Activated CD8-positive, alpha-beta T cell treated with anti-CD3 and anti-CD28 coated beads for 36 hours (primary cell): ENCODE measurements around the gene SETD4. TPM values are rescaled to one million over a fixed set of nuclear protein-coding genes. Genes with fewer than 3 reads are reported as not detected.

Source experiments
- ATAC-seq: fragments of 200-7000 bp; cut with Tn5 transposase; one replicate; pipeline ENCODE4 v1.10.0; 2021; ENCODE audit warnings: mild to moderate bottlenecking, moderate library complexity
- CTCF ChIA-PET: fragments of 350-600 bp; sonication (Branson Sonifier 250); formaldehyde crosslinking; loops from one replicate; lab custom pipeline; 2021; ENCODE audit warnings: antibody characterized with exemption; lab: Charles Lee
- POLR2A ChIA-PET: fragments of 350-600 bp; sonication (Branson Sonifier 250); formaldehyde crosslinking; loops from one replicate; lab custom pipeline; 2021; ENCODE audit warnings: antibody characterized with exemption; lab: Charles Lee
- DNase-seq: peaks from one replicate; pipeline ENCODE4 v3.0.0-alpha.2; 2020
- H3K27ac Mint-ChIP-seq: one replicate; pipeline ENCODE4 v1.8.0; 2021; ENCODE audit warnings: mild to moderate bottlenecking, mixed read lengths
- H3K27me3 Mint-ChIP-seq: one replicate; pipeline ENCODE4 v1.8.0; 2021; ENCODE audit warnings: mixed read lengths
- H3K36me3 Mint-ChIP-seq: one replicate; pipeline ENCODE4 v1.8.0; 2021; ENCODE audit warnings: low read depth, mixed read lengths
- H3K4me1 Mint-ChIP-seq: one replicate; pipeline ENCODE4 v1.8.0; 2021; ENCODE audit warnings: low read depth, mixed read lengths
- H3K4me3 Mint-ChIP-seq: one replicate; pipeline ENCODE4 v1.8.0; 2021; ENCODE audit warnings: mild to moderate bottlenecking, moderate library complexity, mixed read lengths
- H3K9me3 Mint-ChIP-seq: one replicate; pipeline ENCODE4 v1.8.0; 2021; ENCODE audit warnings: mixed read lengths
- intact Hi-C: fragments of 100-400 bp; cut with micrococcal nuclease; formaldehyde crosslinking; loops from one replicate; pipeline ENCODE4 v1.10.0; 2022
- total RNA-seq, 2 experiments: library from RNA; stranded (reverse); gene quantifications; one replicate each; pipeline ENCODE4 v1.2.3, GENCODE V29; 2021
- TF ChIP-seq, protein P1 (sequence below): fragments of 200-600 bp; IDR thresholded peaks from one replicate; pipeline ENCODE4 v1.8.0; 2022; ENCODE audit warnings: antibody characterized with exemption, mild to moderate bottlenecking

The SETD4 gene
- total RNA-seq, 2 experiments from 2014 or later: 18.5 to 19.1 TPM

DNA sequence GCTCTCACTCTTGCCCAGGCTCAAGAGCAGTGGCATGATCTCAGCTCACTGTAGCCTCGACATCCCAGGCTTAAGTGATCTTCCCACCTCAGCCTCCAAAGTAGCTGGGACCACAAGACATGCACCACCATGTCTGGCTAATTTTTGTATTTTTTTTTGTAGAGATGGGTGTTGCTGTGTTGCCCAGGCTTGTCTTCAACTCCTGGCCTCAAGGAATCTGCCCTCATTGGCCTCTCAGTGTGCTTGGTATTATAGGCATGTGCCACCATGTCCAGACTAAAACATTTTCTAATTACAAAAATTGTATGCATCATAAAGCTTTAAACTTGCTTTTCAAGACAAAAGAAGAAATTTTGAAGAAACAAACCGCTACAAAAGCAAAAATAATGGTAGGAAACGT is 29.6 kb upstream of the SETD4 start:
- ATAC-seq (no peak), DNase-seq (no peak)
- H3K9me3 Mint-ChIP-seq: peaks cover 12% of the 10 kb centered on the region
- ChIA-PET POLR2A (interaction anchor here (0.6 kb wide), 1 partner anchor 9 kb away, joined by 5 read pairs; no protein-coding TSS in a partner anchor), CTCF (interaction anchor here (1.4 kb wide), 1 partner anchor 15 kb away, joined by 4 read pairs; no protein-coding TSS in a partner anchor)
- peaks cover 5% of the 10 kb centered on the region for H3K27me3 Mint-ChIP-seq
- intact Hi-C loops: no loop called here
- TF ChIP-seq, protein P1, sequence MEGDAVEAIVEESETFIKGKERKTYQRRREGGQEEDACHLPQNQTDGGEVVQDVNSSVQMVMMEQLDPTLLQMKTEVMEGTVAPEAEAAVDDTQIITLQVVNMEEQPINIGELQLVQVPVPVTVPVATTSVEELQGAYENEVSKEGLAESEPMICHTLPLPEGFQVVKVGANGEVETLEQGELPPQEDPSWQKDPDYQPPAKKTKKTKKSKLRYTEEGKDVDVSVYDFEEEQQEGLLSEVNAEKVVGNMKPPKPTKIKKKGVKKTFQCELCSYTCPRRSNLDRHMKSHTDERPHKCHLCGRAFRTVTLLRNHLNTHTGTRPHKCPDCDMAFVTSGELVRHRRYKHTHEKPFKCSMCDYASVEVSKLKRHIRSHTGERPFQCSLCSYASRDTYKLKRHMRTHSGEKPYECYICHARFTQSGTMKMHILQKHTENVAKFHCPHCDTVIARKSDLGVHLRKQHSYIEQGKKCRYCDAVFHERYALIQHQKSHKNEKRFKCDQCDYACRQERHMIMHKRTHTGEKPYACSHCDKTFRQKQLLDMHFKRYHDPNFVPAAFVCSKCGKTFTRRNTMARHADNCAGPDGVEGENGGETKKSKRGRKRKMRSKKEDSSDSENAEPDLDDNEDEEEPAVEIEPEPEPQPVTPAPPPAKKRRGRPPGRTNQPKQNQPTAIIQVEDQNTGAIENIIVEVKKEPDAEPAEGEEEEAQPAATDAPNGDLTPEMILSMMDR: no peak
- H3K27ac Mint-ChIP-seq: no peak overlapping the region
- peaks cover 7% of the 10 kb centered on the region for H3K36me3 Mint-ChIP-seq
- H3K4me1 Mint-ChIP-seq: peaks cover 2% of the 10 kb centered on the region
- no peak overlapping the region for H3K4me3 Mint-ChIP-seq

DNA sequence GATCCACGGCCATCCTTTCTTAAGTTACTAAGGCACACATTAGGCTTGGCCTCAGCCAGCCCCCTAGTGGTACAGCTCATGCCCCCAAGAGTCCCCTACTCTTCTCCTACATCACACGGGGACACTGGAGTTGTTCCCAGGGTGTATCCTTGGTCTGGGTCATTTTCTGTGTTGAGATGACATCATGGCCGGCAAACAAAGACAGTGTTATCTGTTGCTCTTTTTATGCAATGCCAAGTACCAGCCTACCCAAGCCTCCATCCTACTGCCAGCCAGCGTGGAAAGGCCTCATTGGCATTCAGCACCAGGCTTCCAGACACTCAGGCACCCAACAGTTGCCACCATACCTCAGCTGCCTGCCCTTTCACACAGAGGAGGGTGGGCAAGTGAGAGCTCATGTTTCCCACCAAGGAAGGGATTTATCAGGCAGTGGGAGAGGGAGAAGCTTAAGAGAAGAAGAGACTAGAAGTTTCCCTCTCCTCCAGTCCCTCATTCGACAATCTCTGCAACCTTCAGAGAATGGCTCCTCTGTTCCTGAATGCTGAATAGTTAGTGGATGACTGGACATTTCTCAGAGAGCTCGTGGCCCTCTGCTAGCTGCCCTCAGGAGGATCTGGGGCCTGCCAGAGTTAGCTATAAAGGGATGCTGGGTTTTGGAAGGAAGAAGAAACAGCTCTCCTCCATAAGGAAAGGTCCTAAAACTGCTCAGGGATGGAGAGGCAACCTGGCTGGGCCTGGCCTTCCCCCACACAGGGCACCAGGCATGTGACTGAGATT is 27.2 kb upstream of the SETD4 start:
- TF ChIP-seq, protein P1: no peak
- Mint-ChIP-seq H3K36me3 (no peaks in the 10 kb centered on the region), H3K9me3 (no peaks in the 10 kb centered on the region), H3K27ac (no peak overlapping the region), H3K4me1 (peaks cover 2% of the 10 kb centered on the region), H3K4me3 (no peak overlapping the region), H3K27me3 (no peaks in the 10 kb centered on the region)
- CTCF ChIA-PET: interaction anchor here (1.1 to 1.8 kb wide), 4 partner anchors 13 to 155 kb away, joined by 3 to 6 read pairs (median 5); partner anchors contain the start of gene CBR1
- ATAC-seq (no peak), DNase-seq (no peak)
- intact Hi-C loops: no loop called here
- POLR2A ChIA-PET: interaction anchor here (1.0 to 1.3 kb wide), 2 partner anchors 15 to 16 kb away, joined by 3 to 4 read pairs; no protein-coding TSS in a partner anchor

DNA sequence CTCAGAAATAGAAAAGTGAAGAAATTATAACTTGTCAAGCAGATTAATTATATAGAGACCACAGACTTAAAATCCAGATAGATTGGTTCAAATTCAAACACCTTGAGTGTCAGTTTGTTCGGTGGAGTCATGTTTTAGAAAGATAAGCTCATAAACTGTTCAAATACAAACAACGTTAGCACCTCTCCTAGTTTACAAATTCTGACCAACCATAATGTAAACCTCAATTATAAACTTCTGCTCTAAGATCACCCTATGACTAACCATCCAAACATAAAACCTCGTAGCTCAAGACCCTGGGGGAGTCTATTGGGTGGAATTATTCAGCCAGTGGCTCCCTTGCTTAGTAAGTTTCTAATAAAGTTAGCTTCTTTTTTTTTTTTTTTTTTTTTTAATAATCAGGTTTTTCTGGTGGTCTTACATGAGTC is 21.9 kb upstream of the SETD4 start:
- Mint-ChIP-seq H3K4me1 (peaks cover 17% of the 10 kb centered on the region), H3K4me3 (no peak overlapping the region), H3K9me3 (no peaks in the 10 kb centered on the region), H3K36me3 (no peaks in the 10 kb centered on the region), H3K27ac (no peak overlapping the region), H3K27me3 (no peaks in the 10 kb centered on the region)
- ChIA-PET CTCF (interaction anchor here (1.4 kb wide), 1 partner anchor 31 kb away, joined by 7 read pairs; no protein-coding TSS in a partner anchor), POLR2A (interaction anchor here (0.6 to 1.5 kb wide), 2 partner anchors 11 to 31 kb away, joined by 3 to 4 read pairs; no protein-coding TSS in a partner anchor)
- intact Hi-C loops: no loop called here
- TF ChIP-seq, protein P1: no peak
- ATAC-seq: no peak
- DNase-seq: no peak

DNA sequence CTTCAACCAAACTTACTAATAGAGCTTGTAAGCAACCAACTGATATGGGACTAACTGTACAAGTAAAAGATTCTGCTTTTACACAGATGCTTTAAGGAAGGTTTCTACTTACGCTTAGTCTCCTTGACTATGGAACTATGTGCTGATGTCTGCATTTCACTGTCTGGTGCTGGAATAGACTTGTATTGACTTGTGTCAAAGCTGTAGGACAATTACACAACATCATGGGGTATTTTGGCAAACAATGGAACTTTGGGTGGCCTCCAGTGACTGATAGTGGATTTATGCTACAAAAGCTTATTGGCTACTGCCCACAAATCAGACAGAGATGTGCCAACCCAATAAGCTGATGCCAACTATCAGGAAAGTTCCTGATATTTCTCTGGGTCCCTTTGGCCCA is 20.1 kb upstream of the SETD4 start:
- TF ChIP-seq, protein P1: no peak
- Mint-ChIP-seq H3K27me3 (no peaks in the 10 kb centered on the region), H3K9me3 (no peaks in the 10 kb centered on the region), H3K36me3 (no peaks in the 10 kb centered on the region), H3K4me3 (no peak overlapping the region), H3K27ac (no peak overlapping the region), H3K4me1 (peaks cover 29% of the 10 kb centered on the region)
- ATAC-seq: no peak
- no peak for DNase-seq
- CTCF ChIA-PET: no interaction called here
- intact Hi-C loops: no loop called here
- POLR2A ChIA-PET: no interaction called here

DNA sequence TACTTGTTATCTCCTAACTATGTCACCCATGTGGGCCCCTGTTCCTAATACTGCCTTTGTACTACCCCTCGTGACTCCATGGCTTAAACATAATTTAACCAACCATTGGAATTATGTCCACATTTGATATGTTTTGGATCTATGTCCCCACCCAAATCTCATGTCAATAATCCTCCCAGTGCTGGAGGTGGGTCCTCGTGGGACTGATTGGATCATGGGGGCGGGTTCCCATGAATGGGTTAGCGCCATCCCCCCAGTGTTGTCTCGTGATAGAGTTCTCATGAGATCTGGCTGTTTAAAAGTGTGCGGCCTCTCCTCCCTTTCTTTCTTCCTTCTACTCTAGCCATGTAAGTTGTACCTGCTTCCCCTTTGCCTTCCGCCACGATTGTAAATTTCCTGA is 19.3 kb upstream of the SETD4 start:
- H3K9me3 Mint-ChIP-seq: no peaks in the 10 kb centered on the region
- TF ChIP-seq, protein P1: no peak
- peak overlapping the region; percentile 89 for H3K27ac Mint-ChIP-seq
- ATAC-seq: no peak
- POLR2A ChIA-PET: interaction anchor here (0.6 to 1.4 kb wide), 2 partner anchors 20 to 349 kb away, joined by 3 to 5 read pairs; partner anchors contain the start of gene SETD4
- no peaks in the 10 kb centered on the region for H3K27me3 Mint-ChIP-seq
- H3K36me3 Mint-ChIP-seq: no peaks in the 10 kb centered on the region
- intact Hi-C loops: no loop called here
- peaks cover 33% of the 10 kb centered on the region for H3K4me1 Mint-ChIP-seq
- no peak for DNase-seq
- peak overlapping the region; percentile 64 for H3K4me3 Mint-ChIP-seq
- CTCF ChIA-PET: interaction anchor here (1.9 kb wide), 1 partner anchor 33 kb away, joined by 5 read pairs; no protein-coding TSS in a partner anchor
